Measurements from ENCODE around the gene MVK. TPM values are rescaled to one million over a fixed set of nuclear protein-coding genes. Genes with fewer than 3 reads are reported as not detected.

The MVK gene
- polyA plus RNA-seq, 2 donors: 52.3 to 82.3 TPM

DNA sequence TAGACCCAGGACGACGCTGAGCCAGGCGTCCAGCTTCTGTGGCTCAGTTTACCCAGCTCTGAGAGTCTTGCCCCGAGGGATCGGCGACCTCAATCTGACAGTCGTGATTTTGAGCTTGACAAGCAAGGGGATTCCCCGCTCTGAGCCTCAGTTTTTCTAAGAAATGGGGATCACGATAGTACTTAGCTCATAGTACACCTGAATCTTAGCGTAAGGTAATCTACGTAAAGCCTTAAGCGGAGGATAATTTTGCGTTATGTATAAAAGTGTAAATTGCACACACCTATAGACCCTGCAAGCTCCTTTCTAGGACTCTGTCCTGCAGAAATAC lies 285 bp downstream of the MVK start:
- peaks cover 8 to 19% of the 10 kb centered on the region in 2 donors for H3K36me3 ChIP-seq (ENCODE audit: control insufficient read depth in 2 of 2, insufficient read depth in 2 of 2, low read length in 1 of 2)
- H3K27me3 ChIP-seq (ENCODE audit: control insufficient read depth in 1 of 2, insufficient read depth in 2 of 2, low read length in 2 of 2): no peaks in the 10 kb centered on the region
- peak overlapping the region; percentile 64 for H3K4me3 ChIP-seq (ENCODE audit: low read depth in 1 of 2, low read length in 2 of 2)
- H3K4me1 ChIP-seq (ENCODE audit: control insufficient read depth in 2 of 2, insufficient read depth in 2 of 2, low read length in 1 of 2): no peaks in the 10 kb centered on the region
- H3K27ac ChIP-seq (ENCODE audit: low read depth in 2 of 2, low read length in 1 of 2): peak overlapping the region; percentile 59 to 73
- WGBS, 2 donors: 1% methylated on average over 13 of the region's 13 CpGs
- peaks cover 0 to 3% of the 10 kb centered on the region in 2 donors for H3K9me3 ChIP-seq (ENCODE audit: control insufficient read depth in 2 of 2, insufficient read depth in 1 of 2, low read depth in 1 of 2, low read length in 1 of 2)

- Histone ChIP-seq H3K36me3 (ENCODE audit: control insufficient read depth in 2 of 2, insufficient read depth in 2 of 2, low read length in 1 of 2) (peaks cover 8 to 25% of the 10 kb centered on the region in 2 donors), H3K4me1 (ENCODE audit: control insufficient read depth in 2 of 2, insufficient read depth in 2 of 2, low read length in 1 of 2) (peaks cover 0 to 2% of the 10 kb centered on the region in 2 donors), H3K27me3 (ENCODE audit: control insufficient read depth in 1 of 2, insufficient read depth in 2 of 2, low read length in 2 of 2) (no peaks in the 10 kb centered on the region), H3K4me3 (ENCODE audit: low read depth in 1 of 2, low read length in 2 of 2) (no peak overlapping the region), H3K27ac (ENCODE audit: low read depth in 2 of 2, low read length in 1 of 2) (no peak overlapping the region), H3K9me3 (ENCODE audit: control insufficient read depth in 2 of 2, insufficient read depth in 1 of 2, low read depth in 1 of 2, low read length in 1 of 2) (peaks cover 0 to 3% of the 10 kb centered on the region in 2 donors)
- WGBS, 2 donors: 72 to 78% methylated on average over 3 of the region's 3 CpGs
Observed at GRCh38 chr12:109575683-109576082, 2.1 kb downstream of the MVK start.

- Histone ChIP-seq H3K4me1 (ENCODE audit: control insufficient read depth in 2 of 2, insufficient read depth in 2 of 2, low read length in 1 of 2) (peaks cover 5 to 6% of the 10 kb centered on the region in 2 donors), H3K27ac (ENCODE audit: low read depth in 2 of 2, low read length in 1 of 2) (no peak overlapping the region), H3K27me3 (ENCODE audit: control insufficient read depth in 1 of 2, insufficient read depth in 2 of 2, low read length in 2 of 2) (no peaks in the 10 kb centered on the region), H3K36me3 (ENCODE audit: control insufficient read depth in 2 of 2, insufficient read depth in 2 of 2, low read length in 1 of 2) (peaks cover 11 to 36% of the 10 kb centered on the region in 2 donors), H3K4me3 (ENCODE audit: low read depth in 1 of 2, low read length in 2 of 2) (no peak overlapping the region), H3K9me3 (ENCODE audit: control insufficient read depth in 2 of 2, insufficient read depth in 1 of 2, low read depth in 1 of 2, low read length in 1 of 2) (peaks cover 0 to 3% of the 10 kb centered on the region in 2 donors)
- WGBS, 2 donors: 87 to 98% methylated on average over 1 of the region's 1 CpG
Observed at GRCh38 chr12:109577311-109577710, 3.7 kb downstream of the MVK start.

GRCh38 chr12:109578330-109578927 lies 4.8 kb downstream of the MVK start:
- Histone ChIP-seq H3K9me3 (ENCODE audit: control insufficient read depth in 2 of 2, insufficient read depth in 1 of 2, low read depth in 1 of 2, low read length in 1 of 2) (no peaks in the 10 kb centered on the region), H3K27me3 (ENCODE audit: control insufficient read depth in 1 of 2, insufficient read depth in 2 of 2, low read length in 2 of 2) (no peaks in the 10 kb centered on the region), H3K27ac (ENCODE audit: low read depth in 2 of 2, low read length in 1 of 2) (no peak overlapping the region), H3K36me3 (ENCODE audit: control insufficient read depth in 2 of 2, insufficient read depth in 2 of 2, low read length in 1 of 2) (peaks cover 11 to 39% of the 10 kb centered on the region in 2 donors), H3K4me1 (ENCODE audit: control insufficient read depth in 2 of 2, insufficient read depth in 2 of 2, low read length in 1 of 2) (peaks cover 5 to 7% of the 10 kb centered on the region in 2 donors), H3K4me3 (ENCODE audit: low read depth in 1 of 2, low read length in 2 of 2) (no peak overlapping the region)
- 89 to 91% methylated on average over 8 of the region's 8 CpGs for WGBS, 2 donors

DNA sequence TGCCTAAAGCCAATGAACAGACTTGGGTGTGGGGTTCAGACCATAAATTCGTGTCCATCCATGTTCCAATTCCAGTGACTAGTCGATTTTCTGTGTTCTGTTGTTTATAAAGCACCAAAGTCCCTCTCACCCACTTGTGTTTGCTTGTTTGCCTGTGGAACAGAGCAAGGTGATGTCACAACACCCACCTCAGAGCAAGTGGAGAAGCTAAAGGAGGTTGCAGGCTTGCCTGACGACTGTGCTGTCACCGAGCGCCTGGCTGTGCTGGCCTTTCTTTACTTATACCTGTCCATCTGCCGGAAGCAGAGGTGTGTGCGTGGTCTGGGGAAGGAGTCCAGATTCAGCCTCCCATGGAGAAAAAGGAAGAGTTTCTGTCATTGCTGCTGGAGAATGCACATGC lies 6.0 kb downstream of the MVK start:
- WGBS, 2 donors: 87 to 88% methylated on average over 7 of the region's 7 CpGs
- no peaks in the 10 kb centered on the region for H3K9me3 ChIP-seq (ENCODE audit: control insufficient read depth in 2 of 2, insufficient read depth in 1 of 2, low read depth in 1 of 2, low read length in 1 of 2)
- peaks cover 5 to 7% of the 10 kb centered on the region in 2 donors for H3K4me1 ChIP-seq (ENCODE audit: control insufficient read depth in 2 of 2, insufficient read depth in 2 of 2, low read length in 1 of 2)
- no peak overlapping the region for H3K4me3 ChIP-seq (ENCODE audit: low read depth in 1 of 2, low read length in 2 of 2)
- H3K27ac ChIP-seq (ENCODE audit: low read depth in 2 of 2, low read length in 1 of 2): no peak overlapping the region
- H3K36me3 ChIP-seq (ENCODE audit: control insufficient read depth in 2 of 2, insufficient read depth in 2 of 2, low read length in 1 of 2): peaks cover 11 to 39% of the 10 kb centered on the region in 2 donors
- H3K27me3 ChIP-seq (ENCODE audit: control insufficient read depth in 1 of 2, insufficient read depth in 2 of 2, low read length in 2 of 2): no peaks in the 10 kb centered on the region

DNA sequence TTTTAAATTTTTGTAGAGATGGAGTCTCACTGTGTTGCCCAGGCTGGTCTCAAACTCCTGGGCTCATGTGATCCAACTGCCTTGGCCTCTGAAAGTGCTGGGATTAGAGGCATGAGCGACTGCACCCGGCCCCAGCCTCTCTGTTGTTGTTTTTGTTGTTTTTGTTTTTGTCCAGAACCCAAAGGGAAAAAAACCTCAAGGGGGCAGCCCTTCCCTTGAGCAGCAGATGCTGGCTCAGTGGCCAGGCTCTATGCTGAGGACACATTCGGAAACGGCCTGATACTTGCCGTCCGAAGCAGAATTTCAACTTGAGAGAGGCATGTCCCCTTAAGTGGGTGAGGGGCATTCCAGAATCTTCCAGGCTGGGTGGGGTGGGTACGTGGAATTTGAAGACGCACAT lies 6.7 kb downstream of the MVK start:
- Histone ChIP-seq H3K27ac (ENCODE audit: low read depth in 2 of 2, low read length in 1 of 2) (no peak overlapping the region), H3K4me3 (ENCODE audit: low read depth in 1 of 2, low read length in 2 of 2) (no peak overlapping the region), H3K36me3 (ENCODE audit: control insufficient read depth in 2 of 2, insufficient read depth in 2 of 2, low read length in 1 of 2) (peaks cover 15 to 43% of the 10 kb centered on the region in 2 donors), H3K27me3 (ENCODE audit: control insufficient read depth in 1 of 2, insufficient read depth in 2 of 2, low read length in 2 of 2) (no peaks in the 10 kb centered on the region), H3K9me3 (ENCODE audit: control insufficient read depth in 2 of 2, insufficient read depth in 1 of 2, low read depth in 1 of 2, low read length in 1 of 2) (no peaks in the 10 kb centered on the region), H3K4me1 (ENCODE audit: control insufficient read depth in 2 of 2, insufficient read depth in 2 of 2, low read length in 1 of 2) (peaks cover 5 to 7% of the 10 kb centered on the region in 2 donors)
- WGBS, 2 donors: 87% methylated on average over 8 of the region's 8 CpGs

DNA sequence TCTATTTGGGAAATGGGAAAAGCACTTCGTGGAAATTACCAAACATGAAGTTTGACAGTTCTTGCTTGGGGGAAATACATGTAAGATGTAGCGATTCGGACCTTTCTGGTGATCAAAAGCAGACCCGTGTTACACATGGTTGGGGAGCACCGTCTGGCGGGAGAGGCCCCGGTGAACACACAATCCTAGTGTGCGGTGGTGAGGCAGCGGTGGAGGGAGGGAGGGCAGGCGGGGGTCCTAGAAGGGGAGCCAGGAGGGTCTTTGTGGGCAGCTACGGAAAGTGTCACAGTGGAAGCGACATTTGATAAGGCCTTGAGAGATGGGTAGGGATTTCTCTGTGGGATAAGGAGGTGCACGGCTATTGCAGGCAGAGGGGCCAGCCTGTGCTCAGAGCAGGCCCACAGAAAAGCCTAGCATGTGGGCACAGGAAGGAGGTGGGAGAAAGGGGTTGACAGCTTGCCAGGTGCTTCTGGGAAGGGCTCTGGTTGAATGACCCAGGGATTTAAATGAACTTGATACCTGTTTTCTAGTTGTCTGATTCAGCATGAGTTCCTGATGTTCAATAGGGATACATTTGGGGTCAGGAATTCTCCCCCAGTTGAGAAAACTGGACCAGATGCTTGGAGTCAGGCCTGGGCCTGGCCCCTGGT lies 7.2 kb downstream of the MVK start:
- peaks cover 5 to 7% of the 10 kb centered on the region in 2 donors for H3K4me1 ChIP-seq (ENCODE audit: control insufficient read depth in 2 of 2, insufficient read depth in 2 of 2, low read length in 1 of 2)
- 92 to 94% methylated on average over 13 of the region's 13 CpGs for WGBS, 2 donors
- no peaks in the 10 kb centered on the region for H3K27me3 ChIP-seq (ENCODE audit: control insufficient read depth in 1 of 2, insufficient read depth in 2 of 2, low read length in 2 of 2)
- no peak overlapping the region for H3K4me3 ChIP-seq (ENCODE audit: low read depth in 1 of 2, low read length in 2 of 2)
- peaks cover 14 to 41% of the 10 kb centered on the region in 2 donors for H3K36me3 ChIP-seq (ENCODE audit: control insufficient read depth in 2 of 2, insufficient read depth in 2 of 2, low read length in 1 of 2)
- H3K9me3 ChIP-seq (ENCODE audit: control insufficient read depth in 2 of 2, insufficient read depth in 1 of 2, low read depth in 1 of 2, low read length in 1 of 2): no peaks in the 10 kb centered on the region
- peak overlapping the region in 1 of 2 donors; percentile 66 for H3K27ac ChIP-seq (ENCODE audit: low read depth in 2 of 2, low read length in 1 of 2)

DNA sequence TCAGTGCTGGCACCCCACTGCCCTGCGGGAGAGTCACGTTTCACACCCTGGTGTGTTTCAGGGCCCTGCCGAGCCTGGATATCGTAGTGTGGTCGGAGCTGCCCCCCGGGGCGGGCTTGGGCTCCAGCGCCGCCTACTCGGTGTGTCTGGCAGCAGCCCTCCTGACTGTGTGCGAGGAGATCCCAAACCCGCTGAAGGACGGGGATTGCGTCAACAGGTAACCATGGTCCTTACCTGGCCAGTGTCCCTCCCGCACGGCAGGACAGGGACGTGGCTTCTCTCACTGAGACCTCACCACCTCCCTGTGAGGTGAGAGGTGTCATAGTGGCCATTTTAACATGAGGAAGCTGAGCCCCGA lies 7.7 kb downstream of the MVK start:
- WGBS, 2 donors: 91 to 94% methylated on average over 18 of the region's 18 CpGs
- no peak overlapping the region for H3K4me3 ChIP-seq (ENCODE audit: low read depth in 1 of 2, low read length in 2 of 2)
- H3K27ac ChIP-seq (ENCODE audit: low read depth in 2 of 2, low read length in 1 of 2): peak overlapping the region; percentile 26 to 66
- H3K27me3 ChIP-seq (ENCODE audit: control insufficient read depth in 1 of 2, insufficient read depth in 2 of 2, low read length in 2 of 2): no peaks in the 10 kb centered on the region
- peaks cover 11 to 38% of the 10 kb centered on the region in 2 donors for H3K36me3 ChIP-seq (ENCODE audit: control insufficient read depth in 2 of 2, insufficient read depth in 2 of 2, low read length in 1 of 2)
- H3K9me3 ChIP-seq (ENCODE audit: control insufficient read depth in 2 of 2, insufficient read depth in 1 of 2, low read depth in 1 of 2, low read length in 1 of 2): no peaks in the 10 kb centered on the region
- peaks cover 5 to 7% of the 10 kb centered on the region in 2 donors for H3K4me1 ChIP-seq (ENCODE audit: control insufficient read depth in 2 of 2, insufficient read depth in 2 of 2, low read length in 1 of 2)

- H3K36me3 ChIP-seq (ENCODE audit: control insufficient read depth in 2 of 2, insufficient read depth in 2 of 2, low read length in 1 of 2): peaks cover 11 to 42% of the 10 kb centered on the region in 2 donors
- WGBS, 2 donors: 62 to 86% methylated on average over 8 of the region's 8 CpGs
- H3K4me3 ChIP-seq (ENCODE audit: low read depth in 1 of 2, low read length in 2 of 2): no peak overlapping the region
- H3K9me3 ChIP-seq (ENCODE audit: control insufficient read depth in 2 of 2, insufficient read depth in 1 of 2, low read depth in 1 of 2, low read length in 1 of 2): no peaks in the 10 kb centered on the region
- peak overlapping the region; percentile 26 to 66 for H3K27ac ChIP-seq (ENCODE audit: low read depth in 2 of 2, low read length in 1 of 2)
- peaks cover 5 to 7% of the 10 kb centered on the region in 2 donors for H3K4me1 ChIP-seq (ENCODE audit: control insufficient read depth in 2 of 2, insufficient read depth in 2 of 2, low read length in 1 of 2)
- H3K27me3 ChIP-seq (ENCODE audit: control insufficient read depth in 1 of 2, insufficient read depth in 2 of 2, low read length in 2 of 2): no peaks in the 10 kb centered on the region
Observed at GRCh38 chr12:109581856-109582255, 8.3 kb downstream of the MVK start.

GRCh38 chr12:109582636-109583035 lies 9.0 kb downstream of the MVK start:
- no peak overlapping the region for H3K4me3 ChIP-seq (ENCODE audit: low read depth in 1 of 2, low read length in 2 of 2)
- WGBS, 2 donors: 79 to 81% methylated on average over 5 of the region's 5 CpGs
- H3K36me3 ChIP-seq (ENCODE audit: control insufficient read depth in 2 of 2, insufficient read depth in 2 of 2, low read length in 1 of 2): peaks cover 14 to 46% of the 10 kb centered on the region in 2 donors
- H3K27me3 ChIP-seq (ENCODE audit: control insufficient read depth in 1 of 2, insufficient read depth in 2 of 2, low read length in 2 of 2): no peaks in the 10 kb centered on the region
- H3K27ac ChIP-seq (ENCODE audit: low read depth in 2 of 2, low read length in 1 of 2): peak overlapping the region in 1 of 2 donors; percentile 78
- H3K4me1 ChIP-seq (ENCODE audit: control insufficient read depth in 2 of 2, insufficient read depth in 2 of 2, low read length in 1 of 2): peaks cover 5 to 7% of the 10 kb centered on the region in 2 donors
- H3K9me3 ChIP-seq (ENCODE audit: control insufficient read depth in 2 of 2, insufficient read depth in 1 of 2, low read depth in 1 of 2, low read length in 1 of 2): no peaks in the 10 kb centered on the region
